IMR-90 (cell line): ENCODE data around the gene FA2H. TPM values are rescaled to one million over a fixed set of nuclear protein-coding genes. Genes with fewer than 3 reads are reported as not detected.

Source experiments
- ATAC-seq: fragments of 200-7000 bp; cut with Tn5 transposase; 2 replicates; pipeline ENCODE4 v1.9.1; 2020; ENCODE audit warnings: low read depth, mild to moderate bottlenecking, moderate library complexity
- BruUV-seq: library from RNA; stranded (reverse); fragments of 400-500 nt; replicated peaks from 2 replicates; lab custom pipeline; 2021; lab: Mats Ljungman, UMichigan
- CTCF ChIA-PET: fragments of 300-600 bp; formaldehyde crosslinking; extraction: SDS; loops from one replicate; lab custom pipeline; 2021; ENCODE audit warnings: antibody characterized with exemption; lab: Yijun Ruan, JAX
- POLR2A ChIA-PET: fragments of 300-600 bp; sonication (Branson Sonifier 250); formaldehyde crosslinking; loops from one replicate; lab custom pipeline; 2022; ENCODE audit warnings: antibody characterized with exemption; ENCODE audit not compliant: unreplicated experiment; lab: Charles Lee
- DNase-seq: peaks from one replicate; pipeline ENCODE4 v3.0.0; 2013
- H2AFZ ChIP-seq: replicated peaks from 2 replicates; pipeline ENCODE3; 2013; ENCODE audit warnings: low read length, mild to moderate bottlenecking; ENCODE audit not compliant: poor library complexity
- H2AK5ac ChIP-seq: 2 replicates; pipeline ENCODE4 v1.6.1; 2013; ENCODE audit warnings: low read depth, low read length, inconsistent platforms
- H2AK9ac ChIP-seq: replicated peaks from 2 replicates; pipeline ENCODE3; 2013; ENCODE audit warnings: mild to moderate bottlenecking, low read depth, low read length, moderate library complexity; ENCODE audit not compliant: poor library complexity
- H2BK120ac ChIP-seq: 2 replicates; pipeline ENCODE4 v1.6.1; 2013; ENCODE audit warnings: low read depth, low read length, inconsistent platforms
- H2BK15ac ChIP-seq: 3 replicates; pipeline ENCODE4 v1.6.1; 2013; ENCODE audit warnings: low read depth, low read length, inconsistent platforms
- H2BK20ac ChIP-seq: 2 replicates; pipeline ENCODE4 v1.6.1; 2013; ENCODE audit warnings: low read depth, mild to moderate bottlenecking, inconsistent platforms, low read length, moderate library complexity
- H2BK5ac ChIP-seq: 2 replicates; pipeline ENCODE4 v1.6.1; 2013; ENCODE audit warnings: mild to moderate bottlenecking, low read depth, low read length, inconsistent platforms; ENCODE audit not compliant: poor library complexity, severe bottlenecking
- H3K14ac ChIP-seq: replicated peaks from 2 replicates; pipeline ENCODE4 v1.6.1; 2013; ENCODE audit warnings: low read depth, low read length, inconsistent platforms
- H3K18ac ChIP-seq: 2 replicates; pipeline ENCODE4 v1.6.1; 2013; ENCODE audit warnings: low read depth, low read length, control low read depth
- H3K23ac ChIP-seq: 2 replicates; pipeline ENCODE4 v1.6.1; 2013; ENCODE audit warnings: low read depth, low read length, inconsistent platforms
- H3K27ac ChIP-seq: 2 replicates; pipeline ENCODE4 v1.5.1; 2013; ENCODE audit warnings: mild to moderate bottlenecking, control low read depth, low read length; ENCODE audit not compliant: insufficient read depth
- H3K27me3 ChIP-seq: 2 replicates; pipeline ENCODE4 v1.6.1; 2013; ENCODE audit warnings: low read length; ENCODE audit not compliant: control insufficient read depth, insufficient read depth
- H3K36me3 ChIP-seq: 2 replicates; pipeline ENCODE4 v1.6.1; 2013; ENCODE audit warnings: low read length, mixed read lengths; ENCODE audit not compliant: control insufficient read depth, insufficient read depth
- H3K4ac ChIP-seq: 2 replicates; pipeline ENCODE4 v1.6.1; 2013; ENCODE audit warnings: low read depth, low read length, inconsistent platforms
- H3K4me1 ChIP-seq: 2 replicates; pipeline ENCODE4 v1.6.1; 2013; ENCODE audit warnings: low read length, mixed read lengths; ENCODE audit not compliant: control insufficient read depth, insufficient read depth
- H3K4me2 ChIP-seq: 2 replicates; pipeline ENCODE4 v1.6.1; 2013; ENCODE audit warnings: low read depth, mild to moderate bottlenecking, control low read depth, low read length, moderate library complexity
- H3K4me3 ChIP-seq: 2 replicates; pipeline ENCODE4 v1.5.1; 2013; ENCODE audit warnings: low read depth, mild to moderate bottlenecking, control low read depth, low read length, moderate library complexity; ENCODE audit not compliant: insufficient read depth
- H3K56ac ChIP-seq: 2 replicates; pipeline ENCODE4 v1.6.1; 2013; ENCODE audit warnings: low read length, inconsistent platforms; ENCODE audit not compliant: insufficient read depth; ENCODE audit errors: extremely low read depth
- H3K79me1 ChIP-seq, 2 experiments: 2 replicates each; pipeline ENCODE4 v1.6.1; 2013; ENCODE audit warnings: low read length in 2 of 2, inconsistent platforms in 1 of 2, low read depth in 1 of 2
- H3K9ac ChIP-seq: 2 replicates; pipeline ENCODE4 v1.6.1; 2013; ENCODE audit warnings: low read depth, low read length, control low read depth
- H3K9me1 ChIP-seq: 2 replicates; pipeline ENCODE4 v1.6.1; 2013; ENCODE audit warnings: low read length, inconsistent platforms; ENCODE audit not compliant: insufficient read depth
- H3K9me3 ChIP-seq: 2 replicates; pipeline ENCODE4 v1.6.1; 2013; ENCODE audit warnings: low read length; ENCODE audit not compliant: control insufficient read depth, insufficient read depth
- H4K20me1 ChIP-seq: 2 replicates; pipeline ENCODE4 v1.6.1; 2013; ENCODE audit warnings: low read length, inconsistent platforms; ENCODE audit not compliant: insufficient read depth
- H4K5ac ChIP-seq: 2 replicates; pipeline ENCODE4 v1.6.1; 2013; ENCODE audit warnings: mild to moderate bottlenecking, low read depth, low read length, control low read depth
- H4K8ac ChIP-seq, 2 experiments: 2 replicates each; pipeline ENCODE4 v1.6.1; 2013; ENCODE audit warnings: low read depth in 2 of 2, low read length in 2 of 2, control low read depth in 1 of 2, inconsistent platforms in 1 of 2
- H4K91ac ChIP-seq: 2 replicates; pipeline ENCODE4 v1.6.1; 2013; ENCODE audit warnings: low read depth, low read length, inconsistent platforms; ENCODE audit not compliant: insufficient read depth
- MAFK ChIP-seq: IDR thresholded peaks from 2 replicates; pipeline ENCODE4 v1.6.1; 2012; ENCODE audit warnings: low read depth, low read length, improper control_type of control experiment
- MXI1 ChIP-seq: IDR thresholded peaks from 2 replicates; pipeline ENCODE4 v1.6.1; 2012; ENCODE audit warnings: low read depth, mild to moderate bottlenecking, low read length, moderate library complexity, borderline replicate concordance
- WGBS, 2 experiments: methylation state at CpG; one replicate each; pipeline versions ENCODE4 v1.1.5 to v1.1.7; 2013; ENCODE audit warnings: missing lambda C conversion rate in 2 of 2; ENCODE audit not compliant: insufficient read length in 1 of 2; ENCODE audit errors: extremely low coverage in 2 of 2; 5-methylcytosine and 5-hydroxymethylcytosine counted together
- dilution Hi-C: fragments of 300-500 bp; cut with HindIII; formaldehyde crosslinking; loops from one replicate; pipeline ENCODE4 v1.14.3; 2018; ENCODE audit warnings: low sequenced_read_pairs; ENCODE audit not compliant: unreplicated experiment
- in situ Hi-C: fragments of 300-500 bp; cut with MboI; formaldehyde crosslinking; loops from 3 replicates; pipeline ENCODE4 v1.14.3; 2019; ENCODE audit warnings: low sequenced_read_pairs, inconsistent platforms, mixed read lengths
- intact Hi-C: fragments of 100-400 bp; cut with micrococcal nuclease; formaldehyde crosslinking; loops from 2 replicates; pipeline ENCODE4 v1.10.0; 2022
- polyA plus RNA-seq, 3 experiments: library from polyadenylated mRNA; depleted of rRNA; stranded (reverse); fragments of >200 nt; gene quantifications; 2 replicates each; pipeline ENCODE4 v1.2.3, GENCODE V29; 2012; ENCODE audit warnings: low replicate concordance in 1 of 3
- total RNA-seq: library from RNA; depleted of rRNA; stranded (reverse); fragments of >200 nt; gene quantifications from 2 replicates; pipeline ENCODE4 v1.2.3, GENCODE V29; 2012

The FA2H gene
- total and polyA plus RNA-seq, 2 of the 4 experiments (the other 2 are of a cell fraction) = not detected

GRCh38 chr16:74682556-74682955, 92.1 kb downstream of the FA2H start:
- H2AK9ac ChIP-seq = no peak overlapping the region
- H3K18ac ChIP-seq = no peak overlapping the region
- H2BK5ac ChIP-seq = no peak overlapping the region
- H3K9me1 ChIP-seq = no peaks in the 10 kb centered on the region
- ATAC-seq = no peak
- no peak for TF ChIP-seq MAFK
- TF ChIP-seq MXI1 = no peak
- no peaks in the 10 kb centered on the region for H3K27me3 ChIP-seq
- POLR2A ChIA-PET = no interaction called here
- H2AFZ ChIP-seq = no peak overlapping the region
- dilution Hi-C loops = no loop called here
- H3K36me3 ChIP-seq = peaks cover 3% of the 10 kb centered on the region
- no peak overlapping the region for H3K4me2 ChIP-seq
- in situ Hi-C loops = no loop called here
- H2BK20ac ChIP-seq = no peak overlapping the region
- WGBS, 2 experiments = no CpG with 5 or more reads among the region's 11 CpGs
- no peak for DNase-seq
- no peak overlapping the region for H2BK15ac ChIP-seq
- H2AK5ac ChIP-seq = no peak overlapping the region
- H4K91ac ChIP-seq = no peak overlapping the region
- H3K27ac ChIP-seq = no peak overlapping the region
- H3K9ac ChIP-seq = no peak overlapping the region
- BruUV-seq = no TSS peak
- H4K5ac ChIP-seq = no peak overlapping the region
- no peaks in the 10 kb centered on the region for H4K20me1 ChIP-seq
- no peak overlapping the region for H3K56ac ChIP-seq
- no peak overlapping the region for H2BK120ac ChIP-seq
- no peak overlapping the region for H3K23ac ChIP-seq
- no peak overlapping the region for H3K4me3 ChIP-seq
- intact Hi-C loops = no loop called here
- H3K4ac ChIP-seq = no peak overlapping the region
- CTCF ChIA-PET = no interaction called here
- H3K14ac ChIP-seq = no peak overlapping the region
- H3K4me1 ChIP-seq = no peaks in the 10 kb centered on the region
- H3K79me1 ChIP-seq = no peaks in the 10 kb centered on the region
- no peak overlapping the region for H4K8ac ChIP-seq
- no peaks in the 10 kb centered on the region for H3K9me3 ChIP-seq
